ENCODE measurements around the gene WDFY3.

DNA sequence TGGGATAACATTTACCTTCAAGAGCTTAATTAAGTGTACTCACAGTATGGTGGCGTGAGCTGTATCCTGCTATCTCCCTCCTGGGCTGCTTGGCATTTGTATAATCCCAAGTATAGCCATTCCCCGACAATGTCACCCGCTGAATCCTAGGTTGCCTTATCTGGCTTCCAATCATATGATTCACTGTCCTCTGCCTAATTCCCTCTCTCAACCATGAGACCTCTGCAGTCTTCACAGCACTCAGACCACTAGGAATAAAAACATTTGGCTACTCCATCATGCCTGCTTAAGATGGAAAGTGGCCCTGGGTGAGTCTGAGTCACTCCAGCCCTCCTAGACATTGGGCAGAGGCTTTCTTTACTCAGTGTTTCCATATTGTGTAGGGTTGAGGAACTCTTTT is 28.9 kb upstream of the WDFY3 start:
- TF ChIP-seq GLIS3 (CRISPR knock-in tag; IDR thresholded peaks at IDR 0.05), result no peak
- TF ChIP-seq, protein P1, sequence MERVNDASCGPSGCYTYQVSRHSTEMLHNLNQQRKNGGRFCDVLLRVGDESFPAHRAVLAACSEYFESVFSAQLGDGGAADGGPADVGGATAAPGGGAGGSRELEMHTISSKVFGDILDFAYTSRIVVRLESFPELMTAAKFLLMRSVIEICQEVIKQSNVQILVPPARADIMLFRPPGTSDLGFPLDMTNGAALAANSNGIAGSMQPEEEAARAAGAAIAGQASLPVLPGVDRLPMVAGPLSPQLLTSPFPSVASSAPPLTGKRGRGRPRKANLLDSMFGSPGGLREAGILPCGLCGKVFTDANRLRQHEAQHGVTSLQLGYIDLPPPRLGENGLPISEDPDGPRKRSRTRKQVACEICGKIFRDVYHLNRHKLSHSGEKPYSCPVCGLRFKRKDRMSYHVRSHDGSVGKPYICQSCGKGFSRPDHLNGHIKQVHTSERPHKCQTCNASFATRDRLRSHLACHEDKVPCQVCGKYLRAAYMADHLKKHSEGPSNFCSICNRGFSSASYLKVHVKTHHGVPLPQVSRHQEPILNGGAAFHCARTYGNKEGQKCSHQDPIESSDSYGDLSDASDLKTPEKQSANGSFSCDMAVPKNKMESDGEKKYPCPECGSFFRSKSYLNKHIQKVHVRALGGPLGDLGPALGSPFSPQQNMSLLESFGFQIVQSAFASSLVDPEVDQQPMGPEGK (CRISPR knock-in tag; IDR thresholded peaks at IDR 0.05; ENCODE audit: borderline replicate concordance), result no peak

All from SK-N-SH treated with all-trans-retinoic acid at 6 μM for 48 hours (cell line).